SW 1271 (cell line): Measurements from ENCODE around the gene ZHX3.

ENCODE experiments used
- DNase-seq, 2 experiments: peaks; one replicate each; lab custom pipeline; 2025; lab: John Stamatoyannopoulos, UW

Gene ZHX3, protein sequence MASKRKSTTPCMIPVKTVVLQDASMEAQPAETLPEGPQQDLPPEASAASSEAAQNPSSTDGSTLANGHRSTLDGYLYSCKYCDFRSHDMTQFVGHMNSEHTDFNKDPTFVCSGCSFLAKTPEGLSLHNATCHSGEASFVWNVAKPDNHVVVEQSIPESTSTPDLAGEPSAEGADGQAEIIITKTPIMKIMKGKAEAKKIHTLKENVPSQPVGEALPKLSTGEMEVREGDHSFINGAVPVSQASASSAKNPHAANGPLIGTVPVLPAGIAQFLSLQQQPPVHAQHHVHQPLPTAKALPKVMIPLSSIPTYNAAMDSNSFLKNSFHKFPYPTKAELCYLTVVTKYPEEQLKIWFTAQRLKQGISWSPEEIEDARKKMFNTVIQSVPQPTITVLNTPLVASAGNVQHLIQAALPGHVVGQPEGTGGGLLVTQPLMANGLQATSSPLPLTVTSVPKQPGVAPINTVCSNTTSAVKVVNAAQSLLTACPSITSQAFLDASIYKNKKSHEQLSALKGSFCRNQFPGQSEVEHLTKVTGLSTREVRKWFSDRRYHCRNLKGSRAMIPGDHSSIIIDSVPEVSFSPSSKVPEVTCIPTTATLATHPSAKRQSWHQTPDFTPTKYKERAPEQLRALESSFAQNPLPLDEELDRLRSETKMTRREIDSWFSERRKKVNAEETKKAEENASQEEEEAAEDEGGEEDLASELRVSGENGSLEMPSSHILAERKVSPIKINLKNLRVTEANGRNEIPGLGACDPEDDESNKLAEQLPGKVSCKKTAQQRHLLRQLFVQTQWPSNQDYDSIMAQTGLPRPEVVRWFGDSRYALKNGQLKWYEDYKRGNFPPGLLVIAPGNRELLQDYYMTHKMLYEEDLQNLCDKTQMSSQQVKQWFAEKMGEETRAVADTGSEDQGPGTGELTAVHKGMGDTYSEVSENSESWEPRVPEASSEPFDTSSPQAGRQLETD

DNA sequence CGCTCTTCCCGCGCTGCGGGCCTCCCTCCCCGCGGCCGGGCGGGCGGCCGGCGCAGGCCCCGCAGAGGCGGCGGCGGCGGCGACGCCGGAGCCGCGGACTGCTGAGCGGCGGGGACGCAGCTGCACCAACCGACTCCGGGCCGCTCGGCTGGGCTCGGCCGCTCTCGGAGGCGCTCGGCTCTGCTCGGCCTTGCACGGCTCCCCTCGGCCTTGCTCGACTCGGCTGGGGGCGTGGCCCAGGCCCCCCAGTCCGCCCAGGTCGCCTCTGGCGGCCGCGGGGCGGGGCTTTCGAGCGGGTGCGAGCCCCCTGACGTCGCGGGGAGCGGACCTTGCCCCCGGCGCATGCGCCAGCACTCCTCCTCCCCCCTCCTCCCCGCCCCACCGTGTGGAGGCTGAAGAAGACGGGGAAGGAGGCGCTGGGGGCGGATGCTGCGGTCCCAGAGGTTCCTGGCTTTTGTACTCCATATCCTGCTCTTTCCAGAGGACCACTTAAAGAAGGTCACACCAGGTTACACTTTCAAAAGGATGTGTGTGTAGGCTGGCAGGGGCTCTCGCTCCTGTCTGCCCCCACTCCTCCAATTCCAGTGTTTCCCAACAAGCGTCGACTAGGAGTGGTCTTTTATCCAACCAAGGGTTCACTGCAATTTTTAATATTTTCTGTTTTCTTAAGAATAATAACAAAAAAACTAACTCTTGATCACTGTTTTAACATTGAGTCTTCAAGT, at the start of gene ZHX3:
Gene ZHX3, minus strand, starts transcription at position 186 of the 725 bp plus-strand sequence. CDS start 112,815 bp downstream, outside the sequence.
- peak; percentile 78 to 94 for DNase-seq

DNA sequence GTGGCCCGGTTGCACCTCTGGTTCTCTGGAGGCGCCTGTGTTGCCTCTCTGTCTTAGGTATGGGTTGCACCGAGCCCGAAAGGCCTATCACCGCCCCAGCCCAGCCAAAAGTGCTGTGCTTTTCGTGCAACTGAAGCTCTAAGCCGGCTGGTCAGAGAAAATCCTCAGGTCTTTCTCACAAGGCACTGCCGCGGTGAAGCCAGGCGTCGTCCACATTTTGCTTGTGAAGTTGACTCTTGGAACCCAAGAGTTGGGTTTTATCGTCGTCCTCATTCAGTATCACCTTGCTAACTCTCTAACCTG, 49.8 kb upstream of the ZHX3 start:
- DNase-seq, result no peak

DNA sequence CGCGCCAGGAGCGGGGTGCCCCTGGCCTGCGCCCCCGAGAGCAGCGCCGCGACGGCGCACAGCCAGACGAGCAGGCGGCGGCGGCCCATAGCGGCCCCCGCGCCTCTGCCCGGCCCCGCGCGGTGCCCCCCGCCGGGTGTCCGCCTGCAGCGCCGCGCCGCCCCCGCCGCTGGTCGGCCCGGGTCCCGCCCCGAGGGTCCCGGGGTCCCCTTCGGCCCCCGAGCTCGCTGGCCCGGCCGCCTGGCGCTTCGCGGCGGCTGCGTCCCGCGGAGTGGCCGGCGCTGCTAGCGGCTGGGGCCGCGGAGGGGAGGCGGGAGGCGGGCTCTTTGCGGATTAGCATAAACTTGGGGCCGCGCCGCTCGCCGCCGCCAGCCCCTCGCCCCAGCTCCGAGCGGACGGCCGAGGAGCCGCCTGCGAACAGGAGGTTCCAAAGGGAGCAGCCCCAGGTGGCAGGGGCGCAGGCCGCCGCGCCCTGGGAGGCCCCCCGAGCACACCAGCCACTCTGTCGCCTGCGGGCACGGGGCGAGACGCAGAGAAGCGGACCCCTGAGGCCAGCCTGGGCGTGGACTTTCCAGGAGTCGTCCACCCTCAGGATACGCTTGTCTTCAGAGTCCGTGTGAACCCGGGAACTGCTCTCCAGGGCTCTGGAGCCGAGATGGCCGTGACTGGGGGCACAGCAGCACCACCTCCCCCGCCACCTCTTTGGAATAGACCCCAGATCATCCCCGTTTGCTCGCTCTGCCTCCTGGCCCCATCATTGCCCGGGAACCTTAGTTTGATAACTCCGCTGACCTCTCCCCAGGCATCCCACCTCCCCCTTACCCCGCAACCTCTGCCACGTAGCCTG, 49.2 kb upstream of the ZHX3 start, which contains the start of gene EMILIN3:
Gene EMILIN3, minus strand, starts transcription at position 273 of the 847 bp plus-strand sequence. Its CDS starts 184 bp downstream, at position 89.
- DNase-seq, result no peak

DNA sequence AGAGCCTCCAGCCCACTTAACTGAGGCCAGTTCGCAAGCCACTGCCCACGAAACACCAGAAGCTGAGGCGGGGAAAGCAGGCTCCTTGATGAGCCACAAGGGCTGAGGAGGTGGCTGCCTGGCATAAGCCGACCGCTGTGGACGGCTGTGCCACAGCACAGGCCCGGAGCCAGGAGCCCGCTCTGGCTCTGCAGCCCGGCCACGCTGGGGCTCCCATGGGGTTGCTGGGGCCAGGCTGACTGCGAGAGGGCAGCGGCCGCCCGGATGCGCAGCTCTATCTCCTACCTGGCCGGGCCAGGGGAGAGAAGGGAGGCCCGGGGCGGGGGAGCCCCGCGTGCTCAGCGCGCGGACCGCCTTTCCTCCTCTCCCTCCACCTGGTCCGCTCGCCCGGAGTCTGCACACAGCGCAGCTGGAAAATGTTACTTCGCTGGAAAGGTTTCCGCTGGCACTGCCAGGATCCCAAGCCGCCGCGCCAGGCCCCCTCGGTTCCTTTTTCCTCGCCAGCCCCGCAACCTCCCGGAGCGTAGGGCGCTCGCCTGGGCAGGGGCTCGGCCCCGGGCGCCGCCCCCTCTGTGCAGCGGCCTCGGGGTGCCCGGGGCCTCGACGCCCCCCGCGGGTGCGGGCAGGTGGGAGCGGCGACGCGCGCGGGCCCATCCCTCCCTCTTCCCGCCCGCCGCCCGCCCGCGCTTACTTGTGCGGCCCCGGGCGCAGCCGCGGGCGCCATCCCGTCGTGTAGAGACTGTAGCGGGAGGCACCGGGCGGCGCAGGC, 48.4 kb upstream of the ZHX3 start:
- DNase-seq, result no peak

DNA sequence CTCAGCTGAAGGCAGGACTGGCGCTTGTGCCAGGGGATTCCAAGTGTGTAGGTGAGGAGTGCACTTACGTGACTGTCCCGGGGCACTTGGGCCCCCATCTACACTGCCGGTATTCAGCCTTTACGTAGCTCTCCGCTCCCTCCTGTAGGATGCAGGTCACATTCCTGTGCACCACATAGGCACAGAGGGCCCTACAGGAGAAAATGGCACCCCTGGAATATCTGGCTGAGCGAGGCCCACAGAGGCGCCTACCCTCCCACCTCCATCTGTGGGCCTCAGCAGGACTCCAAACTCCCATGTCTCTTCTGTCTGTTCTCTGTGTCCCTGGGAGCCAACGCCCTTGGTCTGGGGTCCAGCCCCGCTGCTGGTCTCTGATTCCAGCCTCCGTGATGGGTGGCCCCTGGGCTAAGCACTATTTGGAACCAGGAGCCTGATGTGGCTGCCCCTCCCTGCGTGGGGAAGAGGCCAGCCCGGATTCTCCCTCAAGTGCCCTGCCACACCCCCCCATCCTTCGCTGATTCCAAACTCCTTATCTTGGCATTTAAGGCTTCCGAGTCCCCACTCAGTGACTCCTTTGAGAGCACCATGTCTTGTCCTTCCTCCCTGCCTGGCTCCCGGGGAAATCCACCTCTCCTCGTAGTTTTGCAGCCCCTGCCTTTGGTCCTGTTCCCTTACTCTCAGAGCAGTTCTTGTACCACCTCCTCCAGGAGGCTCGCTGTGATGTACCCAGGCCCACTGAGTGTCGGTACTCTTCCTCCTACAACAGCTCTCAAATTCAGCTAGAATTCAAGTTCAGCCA, 47.6 kb upstream of the ZHX3 start:
- DNase-seq, result no peak

DNA sequence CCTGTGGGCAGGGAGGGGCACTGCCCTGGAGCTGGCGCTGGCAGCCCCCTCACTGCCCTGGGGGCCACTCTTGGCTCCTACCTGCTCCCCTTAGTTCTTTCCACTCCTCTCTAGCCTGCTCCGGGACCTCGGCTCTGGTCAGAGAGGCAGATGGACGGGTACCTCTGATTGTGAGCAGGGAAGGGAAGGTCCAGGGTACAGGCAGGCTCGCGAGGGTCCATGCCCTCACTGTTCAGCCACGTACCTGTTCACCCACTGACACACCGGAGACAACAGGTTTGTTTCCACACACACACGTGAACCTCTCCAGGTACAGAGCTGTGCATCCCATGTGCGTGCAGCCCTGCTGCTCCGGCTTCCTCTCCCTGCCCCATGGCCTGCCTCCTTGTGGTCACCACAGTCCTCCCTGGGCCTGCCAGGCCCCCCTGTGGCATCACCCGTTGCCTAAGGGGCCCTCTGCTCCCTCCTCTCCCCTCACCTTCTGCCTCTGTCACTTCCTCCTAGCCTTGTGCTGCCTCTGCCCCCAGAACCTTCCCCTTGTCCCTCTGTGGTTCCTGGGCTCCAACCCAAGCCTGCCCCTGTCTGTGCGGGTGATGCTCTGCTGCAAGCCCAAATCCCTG, 46.8 kb upstream of the ZHX3 start:
- no peak for DNase-seq

DNA sequence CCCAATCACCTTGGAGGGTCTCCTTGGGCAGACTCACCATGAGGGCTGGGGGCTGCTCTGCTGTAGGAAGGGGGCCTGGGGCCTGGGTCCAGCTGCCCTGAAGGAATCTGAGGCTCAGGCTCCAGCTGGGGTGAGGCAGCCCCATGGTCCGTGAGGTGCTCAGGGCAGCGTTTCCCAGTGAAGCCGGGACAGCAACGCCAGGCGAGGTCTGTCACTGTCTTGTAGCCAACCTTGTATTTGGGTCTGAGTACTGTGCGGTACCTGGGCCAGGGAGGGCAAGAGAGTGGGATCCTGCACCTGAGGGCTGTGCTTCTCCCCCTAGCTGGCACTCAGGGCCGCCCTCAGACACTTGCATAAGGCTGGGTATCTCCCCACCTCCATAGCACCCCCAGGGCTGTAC, 46.1 kb upstream of the ZHX3 start:
- no peak for DNase-seq

GRCh38 chr20:41362748-41363140, 45.2 kb upstream of the ZHX3 start:
- no peak for DNase-seq

DNA sequence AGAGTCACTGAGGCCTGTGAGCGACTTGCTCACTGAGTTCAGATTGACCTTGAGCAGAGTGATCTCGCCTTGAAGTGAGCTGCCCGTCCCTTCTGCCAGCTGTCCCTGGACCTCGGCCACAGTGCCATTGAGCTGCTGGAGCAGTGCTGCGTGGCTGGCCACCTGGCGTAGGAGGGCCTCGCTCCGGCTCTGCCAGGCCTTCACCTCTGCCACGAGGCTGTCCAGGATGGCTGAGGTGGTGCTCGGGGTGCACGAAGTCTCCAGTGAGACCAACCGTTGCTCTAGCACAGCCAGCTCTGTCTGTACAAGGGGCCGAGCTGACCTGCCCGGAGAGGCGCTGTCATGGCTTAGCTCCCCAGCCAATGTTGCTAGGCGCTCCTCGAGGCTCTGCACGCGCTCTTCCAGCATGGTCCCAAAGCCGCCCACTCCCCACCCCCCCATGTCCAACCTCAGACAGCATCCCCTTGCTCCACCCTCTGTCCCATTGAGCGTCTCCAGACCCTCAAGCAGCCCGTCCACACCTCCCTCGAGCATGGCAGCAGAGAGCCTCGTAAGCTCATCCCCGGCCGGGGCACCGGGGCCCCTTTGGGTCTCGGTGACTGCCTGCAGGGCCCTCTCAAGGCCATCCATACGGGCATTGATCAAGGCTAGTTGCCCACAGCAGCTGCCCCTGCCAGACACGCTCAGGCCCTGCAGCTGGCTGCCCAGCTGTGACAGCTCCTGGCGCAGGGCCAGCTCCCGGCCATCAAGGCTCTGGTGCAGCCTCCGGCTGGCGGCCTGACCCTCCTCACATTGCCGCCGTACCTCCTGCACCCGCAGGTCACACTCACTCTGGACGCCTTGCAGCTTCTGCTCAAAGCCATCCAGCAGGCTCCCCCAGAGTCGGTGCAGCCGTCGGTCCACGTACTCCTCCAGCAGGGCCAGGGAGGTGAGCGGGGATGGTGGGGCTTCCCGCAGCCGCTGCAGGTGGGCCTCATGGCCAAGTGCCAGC, 44.5 kb upstream of the ZHX3 start:
- DNase-seq, result no peak

- no peak for DNase-seq
Observed at GRCh38 chr20:41360831-41361756, 43.6 kb upstream of the ZHX3 start.

DNA sequence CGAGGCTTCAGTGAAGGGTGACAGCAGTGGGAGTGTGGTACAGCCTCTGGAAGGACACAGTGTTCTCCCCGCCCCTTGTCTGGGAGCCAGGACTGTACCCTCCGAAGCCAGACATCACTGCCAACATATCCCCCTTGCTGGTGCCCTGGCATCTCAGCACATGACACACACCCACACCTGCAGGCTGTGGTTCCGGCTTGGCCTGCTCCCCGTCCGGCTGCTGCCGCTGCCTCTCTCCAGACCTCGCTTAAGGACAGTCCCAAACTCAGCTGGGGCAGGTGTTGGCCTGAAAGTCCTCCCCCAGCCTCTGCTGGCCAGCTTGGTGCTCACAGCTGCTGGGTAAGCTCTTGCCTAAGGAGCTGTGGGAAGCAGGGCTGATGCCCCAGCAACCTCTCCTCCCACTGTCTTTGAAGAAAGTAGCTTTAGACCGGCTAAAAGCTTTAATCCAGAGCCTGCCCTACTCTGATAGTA, 42.0 kb upstream of the ZHX3 start:
- no peak for DNase-seq

- DNase-seq, result no peak
Observed at GRCh38 chr20:41358717-41359116, 41.2 kb upstream of the ZHX3 start.

- DNase-seq, result no peak
Observed at GRCh38 chr20:41358230-41358629, 40.7 kb upstream of the ZHX3 start.

DNA sequence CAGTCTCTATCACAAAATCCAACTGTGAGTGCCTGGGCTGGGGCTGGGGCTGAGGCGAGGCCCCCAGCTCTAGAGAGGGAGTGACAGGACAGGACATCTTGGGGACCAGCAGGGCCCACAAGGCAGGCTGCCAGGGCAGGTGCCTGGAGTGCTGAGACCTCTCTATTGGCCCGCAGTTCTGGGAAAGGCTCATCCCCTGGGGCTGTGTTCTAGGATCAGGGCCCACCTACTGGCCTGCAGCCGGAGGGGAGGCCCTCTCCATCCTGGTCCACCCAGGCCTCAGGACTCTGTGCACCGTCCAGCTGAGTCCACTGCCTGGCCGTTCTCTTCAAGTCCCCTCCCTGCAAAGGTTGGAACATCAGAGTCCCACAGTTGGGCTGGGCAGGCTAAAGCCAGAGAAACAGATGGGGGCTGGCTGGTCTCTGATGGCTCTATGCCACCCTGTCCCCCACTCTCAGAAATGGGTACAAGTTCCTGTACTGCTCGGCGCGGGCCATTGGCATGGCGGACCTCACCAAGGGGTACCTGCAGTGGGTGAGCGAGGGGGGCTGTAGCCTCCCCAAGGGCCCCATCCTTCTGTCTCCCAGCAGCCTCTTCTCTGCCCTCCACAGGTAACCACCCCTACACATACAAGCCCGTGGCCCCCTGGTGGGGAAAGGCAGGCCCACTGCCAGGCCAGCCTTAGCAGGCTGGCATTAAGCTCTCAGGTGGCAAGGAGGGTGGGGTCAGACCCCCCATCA, 40.1 kb upstream of the ZHX3 start:
- DNase-seq, result no peak

- DNase-seq, result no peak
Observed at GRCh38 chr20:41356951-41357350, 39.4 kb upstream of the ZHX3 start.

- DNase-seq, result no peak
Observed at GRCh38 chr20:41355598-41356203, 38.2 kb upstream of the ZHX3 start.
